GM19023 (cell line): ENCODE data around the gene PCED1A.

ENCODE experiments used
- ATAC-seq: cut with Tn5 transposase; IDR thresholded peaks from one replicate; pipeline ENCODE4 v1.9.1; 2021; ENCODE audit warnings: mild to moderate bottlenecking, moderate library complexity; ENCODE audit not compliant: unreplicated experiment

Gene PCED1A

GRCh38 chr20:2840138-2840966 lies at the start of gene PCED1A, which contains the start of gene VPS16:
Gene PCED1A, minus strand, starts transcription at chr20:2840655. Its CDS starts 743 bp downstream, at chr20:2839912.
Gene VPS16, plus strand, starts transcription at chr20:2840745. Its CDS starts 30 bp downstream, at chr20:2840775.
- peak; percentile 98 for ATAC-seq

GRCh38 chr20:2889797-2890196 lies 49.3 kb upstream of the PCED1A start:
- ATAC-seq, result no peak

GRCh38 chr20:2889209-2889608 lies 48.8 kb upstream of the PCED1A start:
- ATAC-seq, result no peak

GRCh38 chr20:2888224-2888955 lies 47.9 kb upstream of the PCED1A start:
- ATAC-seq, result no peak

GRCh38 chr20:2887715-2888114 lies 47.3 kb upstream of the PCED1A start:
- ATAC-seq, result no peak

- no peak for ATAC-seq
These were observed 43.5 kb upstream of the PCED1A start for GRCh38 chr20:2883726-2884637.

- ATAC-seq, result no peak
These were observed 40.2 kb upstream of the PCED1A start for GRCh38 chr20:2880650-2881049.

GRCh38 chr20:2879146-2879545 lies 38.7 kb upstream of the PCED1A start:
- ATAC-seq, result no peak

- ATAC-seq, result no peak
These were observed 38.1 kb upstream of the PCED1A start for GRCh38 chr20:2878515-2878914.

GRCh38 chr20:2875690-2876203 lies 35.3 kb upstream of the PCED1A start:
- no peak for ATAC-seq

- ATAC-seq, result no peak
These were observed 34.0 kb upstream of the PCED1A start for GRCh38 chr20:2874456-2874855.

GRCh38 chr20:2873747-2874041 lies 33.2 kb upstream of the PCED1A start:
- peak; percentile 42 for ATAC-seq

GRCh38 chr20:2873010-2873746 lies 32.7 kb upstream of the PCED1A start, which contains the start of gene PTPRA:
Gene PTPRA, plus strand, starts transcription at chr20:2873481. Its CDS starts 90,797 bp downstream, at chr20:2964278.
- peak; percentile 94 for ATAC-seq

GRCh38 chr20:2872459-2873009 lies 32.1 kb upstream of the PCED1A start:
- ATAC-seq, result peak; percentile 31

GRCh38 chr20:2871661-2872458 lies 31.4 kb upstream of the PCED1A start:
- ATAC-seq, result no peak

- no peak for ATAC-seq
These were observed 30.6 kb upstream of the PCED1A start for GRCh38 chr20:2871111-2871465.

- ATAC-seq, result no peak
These were observed 28.9 kb upstream of the PCED1A start for GRCh38 chr20:2869381-2869780.

GRCh38 chr20:2867081-2867864 lies 26.8 kb upstream of the PCED1A start:
- ATAC-seq, result no peak
